ENCODE results near the gene INHA. TPM values are rescaled to one million over a fixed set of nuclear protein-coding genes. Genes with fewer than 3 reads are reported as not detected.

The INHA gene
- total RNA-seq, 4 donors from 2014 or later = 0.34 to 3.5 (median 1.5) TPM; not detected in 1

GRCh38 chr2:219613461-219614070, 41.5 kb downstream of the INHA start:
- no peaks in the 10 kb centered on the region for H3K27me3 ChIP-seq
- no peak for DNase-seq (ENCODE audit: low spot score in 2 of 2)
- H3K36me3 ChIP-seq = peaks cover 53% of the 10 kb centered on the region
- 96% methylated on average over 10 of the region's 11 CpGs for WGBS
- H3K9me3 ChIP-seq = no peaks in the 10 kb centered on the region
- no peak overlapping the region for H3K27ac ChIP-seq
- H3K4me3 ChIP-seq = no peak overlapping the region
- TF ChIP-seq POLR2A (IDR thresholded peaks at IDR 0.05) (no peak), EP300 (IDR thresholded peaks at IDR 0.05) (no peak), CTCF (IDR thresholded peaks at IDR 0.05) (no peak), POLR2AphosphoS5 (IDR thresholded peaks at IDR 0.05) (no peak)
- H3K4me1 ChIP-seq = no peaks in the 10 kb centered on the region

GRCh38 chr2:219614076-219614860, 42.2 kb downstream of the INHA start:
- Histone ChIP-seq H3K36me3 (peaks cover 46% of the 10 kb centered on the region), H3K4me3 (no peak overlapping the region), H3K9me3 (no peaks in the 10 kb centered on the region), H3K27me3 (no peaks in the 10 kb centered on the region), H3K27ac (no peak overlapping the region), H3K4me1 (no peaks in the 10 kb centered on the region)
- WGBS = 76% methylated on average over 8 of the region's 11 CpGs
- no peak for DNase-seq (ENCODE audit: low spot score in 2 of 2)
- TF ChIP-seq EP300 (IDR thresholded peaks at IDR 0.05) (no peak), POLR2A (IDR thresholded peaks at IDR 0.05) (no peak), POLR2AphosphoS5 (IDR thresholded peaks at IDR 0.05) (no peak), CTCF (IDR thresholded peaks at IDR 0.05) (no peak)

GRCh38 chr2:219615036-219615435, 42.9 kb downstream of the INHA start:
- H3K9me3 ChIP-seq = no peaks in the 10 kb centered on the region
- H3K27ac ChIP-seq = no peak overlapping the region
- H3K4me3 ChIP-seq = no peak overlapping the region
- no peaks in the 10 kb centered on the region for H3K27me3 ChIP-seq
- no peak for DNase-seq (ENCODE audit: low spot score in 2 of 2)
- no peak for TF ChIP-seq POLR2A (IDR thresholded peaks at IDR 0.05)
- TF ChIP-seq POLR2AphosphoS5 (IDR thresholded peaks at IDR 0.05) = no peak
- TF ChIP-seq EP300 (IDR thresholded peaks at IDR 0.05) = no peak
- no peak for TF ChIP-seq CTCF (IDR thresholded peaks at IDR 0.05)
- H3K36me3 ChIP-seq = peaks cover 40% of the 10 kb centered on the region
- H3K4me1 ChIP-seq = no peaks in the 10 kb centered on the region
- 93% methylated on average over 11 of the region's 11 CpGs for WGBS

- Histone ChIP-seq H3K27me3 (no peaks in the 10 kb centered on the region), H3K36me3 (peaks cover 38% of the 10 kb centered on the region), H3K4me1 (no peaks in the 10 kb centered on the region), H3K4me3 (no peak overlapping the region), H3K27ac (no peak overlapping the region), H3K9me3 (no peaks in the 10 kb centered on the region)
- WGBS = 92% methylated on average over 9 of the region's 12 CpGs
- no peak for DNase-seq (ENCODE audit: low spot score in 2 of 2)
- TF ChIP-seq POLR2AphosphoS5 (IDR thresholded peaks at IDR 0.05) = no peak
- no peak for TF ChIP-seq POLR2A (IDR thresholded peaks at IDR 0.05)
- TF ChIP-seq EP300 (IDR thresholded peaks at IDR 0.05) = no peak
- no peak for TF ChIP-seq CTCF (IDR thresholded peaks at IDR 0.05)
Measured at GRCh38 chr2:219615894-219616293, 43.8 kb downstream of the INHA start.

- Histone ChIP-seq H3K4me3 (no peak overlapping the region), H3K27ac (no peak overlapping the region), H3K36me3 (peaks cover 38% of the 10 kb centered on the region), H3K9me3 (no peaks in the 10 kb centered on the region), H3K27me3 (no peaks in the 10 kb centered on the region), H3K4me1 (no peaks in the 10 kb centered on the region)
- no peak for DNase-seq (ENCODE audit: low spot score in 2 of 2)
- TF ChIP-seq CTCF (IDR thresholded peaks at IDR 0.05) (no peak), EP300 (IDR thresholded peaks at IDR 0.05) (no peak), POLR2AphosphoS5 (IDR thresholded peaks at IDR 0.05) (no peak), POLR2A (IDR thresholded peaks at IDR 0.05) (no peak)
- WGBS = 85% methylated on average over 4 of the region's 4 CpGs
Measured at GRCh38 chr2:219616550-219616949, 44.4 kb downstream of the INHA start.
